HG03135 (cell line): Measurements from ENCODE around the gene KCNK2.

Source experiments
- ATAC-seq: cut with Tn5 transposase; IDR thresholded peaks from one replicate; pipeline ENCODE4 v1.9.1; 2021; ENCODE audit warnings: mild to moderate bottlenecking, moderate library complexity; ENCODE audit not compliant: unreplicated experiment

The KCNK2 gene

DNA sequence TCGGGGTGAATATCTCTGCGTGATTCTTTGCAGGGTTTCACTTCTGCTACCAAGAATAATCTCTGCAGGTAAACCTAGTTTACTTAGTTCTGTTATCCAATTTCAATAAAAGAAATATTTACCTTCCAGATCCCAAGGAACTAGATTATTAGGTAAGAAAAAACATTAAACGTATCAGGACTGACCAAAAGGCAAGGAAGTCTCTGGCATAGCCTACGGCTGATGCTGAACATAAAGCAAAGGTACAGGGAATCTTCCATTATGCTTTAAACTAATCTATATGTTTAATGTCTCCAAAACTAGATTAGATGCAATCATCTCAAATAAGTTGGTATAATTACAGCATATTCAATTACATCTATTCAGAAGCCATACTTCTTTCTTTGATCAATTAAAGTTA is 168.9 kb downstream of the KCNK2 start:
- ATAC-seq = no peak

DNA sequence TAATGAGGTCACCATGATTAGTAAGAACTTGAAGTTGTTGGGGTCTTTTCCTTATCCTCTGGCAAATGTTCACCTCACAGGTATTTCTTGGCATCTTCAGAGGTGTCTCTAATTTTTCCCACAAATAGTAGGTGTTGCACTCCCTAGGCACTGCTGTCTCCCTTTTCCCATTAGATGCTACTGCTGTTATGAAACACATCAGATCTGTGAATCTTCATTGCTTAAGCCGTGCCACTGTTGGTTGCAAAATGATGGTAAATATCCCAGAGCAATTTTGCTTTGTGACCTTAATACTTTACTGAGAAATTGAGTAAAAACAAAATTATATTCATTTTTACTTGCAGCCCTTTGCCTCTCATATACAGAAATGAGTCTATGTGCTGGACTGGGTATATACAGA is 169.6 kb downstream of the KCNK2 start:
- ATAC-seq = no peak

DNA sequence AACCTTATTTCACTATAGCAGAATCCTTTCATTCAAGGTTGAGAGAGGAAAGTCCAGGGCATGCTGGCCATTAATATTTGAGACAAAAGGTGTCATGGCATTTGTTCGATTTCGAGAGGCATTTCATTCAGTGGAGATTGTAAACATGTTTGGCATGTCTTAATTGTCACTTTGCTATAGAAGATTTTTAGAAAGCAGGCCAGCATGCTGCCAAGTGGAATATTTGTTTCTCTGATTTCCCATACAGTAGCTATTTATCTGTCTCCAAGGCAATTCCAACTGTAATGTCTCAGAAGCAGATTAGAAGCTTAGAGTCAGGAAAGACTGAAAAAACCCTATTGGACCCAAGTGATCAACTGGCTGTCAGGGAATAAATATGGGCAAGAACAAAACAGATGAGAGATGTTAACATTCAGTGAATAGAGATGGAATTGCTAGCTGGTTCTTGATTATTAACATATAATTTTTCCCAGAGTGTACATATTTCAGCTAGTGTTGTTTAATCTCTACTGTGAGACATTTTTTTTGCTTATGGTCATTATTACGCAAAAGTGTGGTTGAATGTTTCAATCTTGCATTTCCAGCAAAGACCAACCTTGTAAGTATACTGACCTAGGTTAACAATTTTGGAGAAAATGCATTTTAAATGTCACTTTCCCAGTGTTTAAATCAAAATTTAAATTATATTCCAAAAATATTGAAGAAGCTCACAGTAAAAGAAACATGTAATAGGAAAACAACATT is 174.6 kb downstream of the KCNK2 start:
- ATAC-seq = no peak

DNA sequence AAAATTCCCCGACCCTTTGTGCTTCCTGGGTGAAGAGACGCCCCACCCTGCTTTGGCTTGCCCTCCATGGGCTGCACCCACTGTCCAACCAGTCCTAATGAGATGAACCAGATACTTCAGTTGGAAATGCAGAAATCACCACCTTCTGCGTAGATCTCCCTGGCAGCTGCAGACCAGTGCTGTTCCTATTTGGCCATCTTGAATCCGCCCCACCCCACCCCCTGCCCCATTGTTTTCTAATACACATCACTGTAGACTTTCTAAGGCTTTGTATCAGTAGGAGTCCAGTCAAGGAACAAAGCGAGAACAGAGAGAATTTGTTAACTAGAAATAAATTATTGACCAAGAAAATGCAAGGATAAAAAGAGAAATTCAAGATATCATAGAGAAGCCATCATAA is 178.2 kb downstream of the KCNK2 start:
- no peak for ATAC-seq

DNA sequence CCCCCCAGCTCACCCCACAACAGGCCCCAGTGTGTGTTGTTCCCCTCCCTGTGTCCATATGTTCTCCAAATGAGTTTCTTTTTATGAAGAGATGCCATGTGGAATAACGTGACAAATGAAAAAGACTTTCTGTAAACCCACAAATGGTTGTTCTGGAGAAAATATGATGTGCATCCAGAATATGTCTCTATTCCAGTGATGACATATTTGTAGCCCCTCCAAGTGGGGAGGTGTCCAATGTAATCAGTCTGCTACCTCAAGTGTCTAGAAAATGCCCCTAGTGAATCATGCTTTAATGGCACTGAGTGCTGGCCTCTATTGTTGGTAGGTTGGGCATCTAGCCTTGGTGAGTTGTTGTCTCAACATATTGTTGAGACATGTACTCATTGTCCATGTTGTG is 179.6 kb downstream of the KCNK2 start:
- no peak for ATAC-seq

DNA sequence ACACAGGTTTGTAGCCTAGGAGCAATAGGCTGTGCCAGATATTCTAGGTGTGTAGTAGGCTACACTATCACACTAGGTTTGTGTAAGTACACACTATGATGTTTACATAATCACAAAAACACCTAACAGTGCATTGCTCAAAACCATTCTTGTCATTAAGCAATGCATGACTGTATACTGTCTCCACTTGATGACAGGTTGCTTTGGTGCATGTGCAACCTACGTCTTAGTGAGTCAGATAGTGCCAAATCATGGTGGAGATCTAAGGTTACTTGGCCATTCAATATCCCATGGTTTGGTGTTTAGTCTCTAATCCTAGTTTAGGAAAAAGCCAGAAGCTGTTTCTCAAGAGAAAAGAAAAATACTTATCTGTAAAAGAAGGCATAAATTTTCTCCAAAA is 181.1 kb downstream of the KCNK2 start:
- no peak for ATAC-seq

DNA sequence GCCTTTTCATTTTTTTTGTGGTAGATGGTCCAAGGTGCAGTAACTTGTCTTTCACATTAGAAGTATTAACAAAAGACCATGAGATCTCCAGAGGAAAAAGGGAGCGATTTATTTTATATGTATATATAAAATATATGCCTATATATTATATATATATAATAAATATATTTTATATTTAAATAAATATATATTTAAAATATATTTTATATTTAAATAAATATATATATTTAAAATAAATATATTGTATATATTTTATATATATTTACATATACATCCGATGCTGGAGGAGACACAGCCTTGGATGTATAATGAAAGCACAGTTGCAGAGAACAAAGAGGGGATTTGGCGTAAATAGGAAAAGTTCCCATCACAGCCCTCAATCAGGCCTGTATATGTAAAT is 182.1 kb downstream of the KCNK2 start:
- no peak for ATAC-seq

DNA sequence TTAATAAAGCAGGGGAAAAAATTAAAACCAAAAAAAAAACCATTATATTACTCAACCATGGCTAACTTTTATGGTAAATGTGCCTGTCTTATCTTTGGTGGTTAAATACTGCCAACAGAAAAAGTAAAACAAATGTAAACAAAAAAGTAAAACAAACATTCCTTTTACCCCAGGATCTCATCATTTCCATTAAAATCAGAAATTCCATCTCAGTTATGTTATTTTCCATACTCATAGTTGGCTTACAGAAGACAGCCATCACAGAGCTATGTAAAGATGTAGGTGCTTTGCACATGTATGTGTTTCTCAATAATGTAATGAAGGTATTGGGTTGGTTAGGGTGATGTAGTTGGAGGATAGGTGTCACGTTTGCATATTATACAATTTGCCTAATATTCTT is 185.0 kb downstream of the KCNK2 start:
- no peak for ATAC-seq

DNA sequence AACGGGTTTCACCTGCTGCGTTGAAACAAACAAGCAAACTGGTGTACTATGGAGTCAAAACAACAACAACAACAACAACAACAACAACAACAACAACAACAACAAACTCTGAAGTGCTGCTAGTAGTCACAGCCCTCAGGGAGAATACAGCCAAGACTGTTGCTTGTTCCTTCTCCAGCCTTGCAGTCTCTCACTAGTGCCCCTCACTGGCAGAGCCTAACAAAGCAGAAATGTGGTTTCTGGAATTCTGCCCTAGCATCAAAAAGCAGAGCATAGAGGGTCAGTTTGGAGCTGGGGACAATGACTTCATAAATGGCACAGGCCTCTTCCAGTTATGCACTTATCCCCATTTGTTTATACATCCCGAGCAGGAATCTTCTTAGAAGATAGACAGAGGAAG is 187.4 kb downstream of the KCNK2 start:
- ATAC-seq = no peak

DNA sequence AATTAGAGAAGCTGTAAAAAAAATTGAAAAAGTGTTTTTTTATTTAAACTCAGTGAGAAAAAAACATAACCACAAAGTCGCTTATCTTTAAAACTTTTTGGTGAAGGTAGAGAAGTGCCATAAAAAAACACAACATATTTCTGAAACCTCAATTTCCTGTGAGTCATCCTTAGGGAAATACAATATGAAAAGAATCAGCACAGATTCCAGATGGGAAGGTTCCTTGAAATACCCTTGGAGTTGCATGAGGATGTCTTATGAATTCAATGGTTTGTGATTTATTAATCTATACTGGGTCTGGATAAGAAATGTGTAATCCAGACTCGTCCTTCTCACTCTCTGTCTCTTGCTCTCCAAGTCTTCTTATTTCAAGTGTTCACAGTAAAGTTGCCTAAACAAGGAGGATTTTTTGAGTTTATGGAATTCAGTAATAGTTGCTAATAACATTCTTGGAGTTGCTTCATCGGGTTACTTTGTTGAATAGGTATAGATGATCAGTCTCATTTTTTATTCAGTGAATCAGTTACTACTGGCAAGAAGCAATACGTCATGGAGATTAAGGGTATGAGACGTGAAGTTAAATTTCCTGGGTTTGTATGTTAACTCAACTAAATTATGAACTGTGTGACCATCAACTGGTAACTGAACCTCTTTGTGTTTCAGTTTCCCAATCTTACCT is 191.4 kb downstream of the KCNK2 start:
- ATAC-seq = no peak

DNA sequence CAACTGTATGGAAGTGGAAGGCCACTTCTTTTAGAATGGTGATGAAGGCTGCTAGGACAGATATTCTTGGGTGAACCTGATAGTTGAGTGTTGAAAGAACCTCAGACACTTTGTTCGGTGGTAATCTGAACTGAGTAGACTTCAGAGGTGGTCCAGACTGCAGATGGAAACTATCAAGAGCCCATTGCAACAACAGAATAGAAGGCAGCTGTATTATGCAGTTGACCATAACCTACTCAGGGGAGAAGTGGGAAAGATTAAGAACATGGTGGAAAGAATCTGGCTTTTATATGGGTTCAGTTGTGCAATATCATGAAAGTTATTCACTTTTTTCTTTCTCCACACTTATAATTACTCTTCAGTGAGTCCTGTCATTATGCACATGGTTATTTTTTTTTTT is 194.0 kb downstream of the KCNK2 start:
- ATAC-seq = no peak

DNA sequence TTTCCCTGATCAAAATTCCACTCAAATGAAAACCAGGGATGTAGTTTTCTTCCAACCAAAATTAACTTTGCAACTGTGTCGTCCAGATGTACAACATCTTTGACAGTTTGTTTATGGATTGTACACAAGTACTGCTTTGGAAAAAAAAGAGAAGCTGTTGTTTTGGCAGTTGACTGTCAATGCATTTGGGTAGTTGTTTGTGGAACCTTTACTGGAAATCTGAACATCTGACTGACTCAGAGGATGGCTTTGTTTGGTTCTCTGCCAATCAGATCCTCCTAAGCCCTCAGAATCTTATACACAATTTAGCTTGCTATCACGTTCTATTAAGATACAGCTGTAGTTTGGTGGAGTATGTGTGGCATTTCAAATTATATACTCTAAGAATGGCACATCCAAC is 195.0 kb downstream of the KCNK2 start:
- ATAC-seq = no peak

DNA sequence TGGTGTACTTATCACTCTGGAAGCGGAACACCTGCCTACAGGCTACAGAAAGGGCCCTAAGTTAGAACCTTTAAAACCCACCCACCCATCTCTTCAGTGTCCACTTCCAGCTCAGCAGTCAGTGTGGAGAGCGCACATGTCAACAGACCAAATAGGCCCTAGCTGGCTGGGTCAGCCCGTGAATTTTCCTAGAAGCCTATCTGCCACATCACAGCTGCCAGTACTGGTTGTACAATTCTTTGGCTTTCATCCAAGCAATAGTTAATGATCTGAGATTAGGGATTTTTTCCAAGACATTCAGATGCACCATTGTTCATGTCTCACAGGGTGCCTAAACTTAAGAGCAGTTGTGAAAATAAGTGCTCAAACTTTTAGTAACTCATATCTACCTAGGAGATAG is 197.1 kb downstream of the KCNK2 start:
- no peak for ATAC-seq

DNA sequence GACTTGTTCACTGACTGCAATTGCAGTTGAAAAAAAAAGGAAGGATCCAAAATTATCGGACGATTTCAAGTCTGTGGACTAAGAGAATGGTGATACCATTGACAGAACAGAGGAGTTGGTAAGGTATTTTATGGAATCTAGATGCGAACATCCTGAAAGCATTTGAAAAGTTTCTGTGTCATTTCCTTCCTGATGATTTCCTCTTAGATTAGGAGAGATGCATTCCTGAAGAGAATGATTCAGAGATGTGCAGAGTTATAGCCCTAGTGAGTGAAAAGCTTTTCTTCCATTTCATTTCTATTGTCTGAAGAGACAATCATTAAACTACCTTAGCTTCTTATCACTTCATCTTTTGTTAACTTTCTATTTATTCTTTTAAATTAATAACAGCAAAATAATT is 200.0 kb downstream of the KCNK2 start:
- ATAC-seq = no peak

DNA sequence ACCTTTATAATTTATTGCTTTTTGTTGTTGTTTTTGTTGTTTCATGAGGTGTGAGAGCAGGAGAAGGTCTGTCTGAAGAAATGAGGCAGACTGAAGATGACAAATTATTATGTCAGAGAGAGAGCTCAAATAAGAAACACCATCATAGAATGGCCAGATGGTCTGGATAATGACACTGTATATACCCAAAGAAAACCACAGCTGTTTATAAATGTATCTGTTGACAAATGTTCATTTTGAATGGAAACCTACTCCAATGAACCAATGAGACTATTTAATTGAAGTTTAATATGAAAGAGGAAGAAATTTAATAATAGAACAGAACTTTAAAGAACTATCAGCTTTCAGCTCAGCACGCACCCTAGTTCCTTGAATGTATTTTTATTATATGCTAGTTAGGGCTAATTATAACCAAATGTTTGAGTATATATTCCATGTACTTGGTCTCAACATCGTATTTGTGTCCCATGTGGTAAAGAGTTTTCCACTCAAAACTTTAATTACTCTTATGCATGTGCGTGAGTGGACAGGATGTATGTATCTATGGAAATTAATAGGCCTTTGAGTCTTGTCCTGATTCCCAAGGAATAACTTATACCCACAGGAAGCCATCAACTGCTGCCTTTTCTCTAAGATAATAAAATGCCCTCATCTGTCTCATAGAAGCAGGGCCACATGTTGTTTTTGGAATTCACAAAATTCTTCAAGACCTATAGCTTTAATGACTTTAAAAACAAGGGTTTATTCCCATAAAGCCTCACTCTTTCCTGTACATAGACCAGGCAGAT is 202.7 kb downstream of the KCNK2 start:
- ATAC-seq = no peak
